Forelimb muscle (tissue), 1 donor: Measurements from ENCODE around the gene CDC25A. TPM values are rescaled to one million over a fixed set of nuclear protein-coding genes. Genes with fewer than 3 reads are reported as not detected.

Experiments used
- DNase-seq: peaks from one replicate; pipeline ENCODE4 v3.0.0-alpha.2; 2013; ENCODE audit warnings: low read depth
- polyA plus RNA-seq: library from polyadenylated mRNA; unstranded; fragments of 120-200 nt; gene quantifications from one replicate; pipeline ENCODE4 v1.2.1, GENCODE V29; 2013; ENCODE audit not compliant: insufficient read length

CDC25A gene
- polyA plus RNA-seq, 1 donor: 3.1 TPM

- no peak for DNase-seq
Measured at GRCh38 chr3:48196611-48197010, 8.4 kb upstream of the CDC25A start.

GRCh38 chr3:48194446-48195071 lies 6.3 kb upstream of the CDC25A start:
- DNase-seq: no peak

GRCh38 chr3:48190911-48191310 lies 2.7 kb upstream of the CDC25A start:
- no peak for DNase-seq

- DNase-seq: no peak
Measured at GRCh38 chr3:48189321-48189720, 1.1 kb upstream of the CDC25A start.

GRCh38 chr3:48187579-48188265 lies 495 bp downstream of the CDC25A start:
- no peak for DNase-seq

GRCh38 chr3:48187301-48187578 lies 977 bp downstream of the CDC25A start:
- DNase-seq: no peak

- DNase-seq: no peak
Measured at GRCh38 chr3:48186631-48187300, 1.5 kb downstream of the CDC25A start.

- DNase-seq: no peak
Measured at GRCh38 chr3:48185129-48185528, 3.1 kb downstream of the CDC25A start.

GRCh38 chr3:48184299-48184698 lies 3.9 kb downstream of the CDC25A start:
- no peak for DNase-seq

- no peak for DNase-seq
Measured at GRCh38 chr3:48180531-48181253, 7.5 kb downstream of the CDC25A start.

GRCh38 chr3:48180021-48180420 lies 8.2 kb downstream of the CDC25A start:
- DNase-seq: no peak

- DNase-seq: no peak
Measured at GRCh38 chr3:48178072-48178471, 10.1 kb downstream of the CDC25A start.

GRCh38 chr3:48157950-48158376 lies 30.3 kb downstream of the CDC25A start:
- no peak for DNase-seq

GRCh38 chr3:48157202-48157840 lies 30.9 kb downstream of the CDC25A start:
- DNase-seq: no peak

GRCh38 chr3:48156163-48156562 lies 32.1 kb downstream of the CDC25A start:
- DNase-seq: no peak

- DNase-seq: no peak
Measured at GRCh38 chr3:48155122-48155521, 33.1 kb downstream of the CDC25A start.

- no peak for DNase-seq
Measured at GRCh38 chr3:48151807-48152427, 36.3 kb downstream of the CDC25A start.

- DNase-seq: peak; percentile 70
Measured at GRCh38 chr3:48151058-48151806, 37.0 kb downstream of the CDC25A start.

GRCh38 chr3:48143992-48144391 lies 44.2 kb downstream of the CDC25A start:
- no peak for DNase-seq

- no peak for DNase-seq
Measured at GRCh38 chr3:48143567-48143966, 44.6 kb downstream of the CDC25A start.

- DNase-seq: no peak
Measured at GRCh38 chr3:48142316-48142870, 45.8 kb downstream of the CDC25A start.
